HG02588 (cell line): ENCODE results near the gene ADSL.
A peak's percentile ranks its signal among the peaks of the same experiment; 100 is the strongest.
"Not testable (repeated sequence)": the region's sequence is repeated elsewhere in the genome, so short reads cannot be mapped to it uniquely, and the experiment has no call there.

ENCODE experiments used
- ATAC-seq: cut with Tn5 transposase; IDR thresholded peaks from one replicate; pipeline ENCODE4 v1.9.1; 2021; ENCODE audit warnings: mild to moderate bottlenecking, moderate library complexity; ENCODE audit not compliant: unreplicated experiment

ADSL gene

GRCh38 chr22:40346185-40347118 lies at the start of gene ADSL:
ADSL (plus strand) TSS chr22:40346500; CDS start chr22:40346559, 59 bp downstream.
- peak; percentile 80 for ATAC-seq

GRCh38 chr22:40300316-40300715 lies 46.0 kb upstream of the ADSL start:
- ATAC-seq = no peak

- no peak for ATAC-seq
These were observed 45.2 kb upstream of the ADSL start for GRCh38 chr22:40300884-40301672.

- ATAC-seq = no peak
These were observed 44.2 kb upstream of the ADSL start for GRCh38 chr22:40302149-40302548.

- no peak for ATAC-seq
These were observed 40.7 kb upstream of the ADSL start for GRCh38 chr22:40305625-40306024.

- no peak for ATAC-seq
These were observed 37.2 kb upstream of the ADSL start for GRCh38 chr22:40308999-40309573.

GRCh38 chr22:40309631-40310030 lies 36.7 kb upstream of the ADSL start:
- ATAC-seq = no peak

- no peak for ATAC-seq
These were observed 36.1 kb upstream of the ADSL start for GRCh38 chr22:40310081-40310767.

GRCh38 chr22:40310768-40311120 lies 35.6 kb upstream of the ADSL start:
- ATAC-seq = no peak

- not testable (repeated sequence) for ATAC-seq
These were observed 34.7 kb upstream of the ADSL start for GRCh38 chr22:40311646-40312045.

GRCh38 chr22:40312050-40312449 lies 34.2 kb upstream of the ADSL start:
- no peak for ATAC-seq

- ATAC-seq = no peak
These were observed 33.3 kb upstream of the ADSL start for GRCh38 chr22:40313007-40313406.

GRCh38 chr22:40314041-40314440 lies 32.3 kb upstream of the ADSL start:
- ATAC-seq = no peak

- ATAC-seq = no peak
These were observed 25.6 kb upstream of the ADSL start for GRCh38 chr22:40320687-40321086.

- ATAC-seq = no peak
These were observed 24.3 kb upstream of the ADSL start for GRCh38 chr22:40322021-40322420.

- no peak for ATAC-seq
These were observed 23.4 kb upstream of the ADSL start for GRCh38 chr22:40322818-40323447.

GRCh38 chr22:40323681-40324171 lies 22.6 kb upstream of the ADSL start:
- ATAC-seq = no peak

- no peak for ATAC-seq
These were observed 21.6 kb upstream of the ADSL start for GRCh38 chr22:40324468-40325305.

- no peak for ATAC-seq
These were observed 21.0 kb upstream of the ADSL start for GRCh38 chr22:40325315-40325714.
